Measurements from ENCODE around the gene CD47. TPM values are rescaled to one million over a fixed set of nuclear protein-coding genes. Genes with fewer than 3 reads are reported as not detected.

Gene CD47
- polyA plus RNA-seq, 1 of the 3 experiments (the other 2 are of a cell fraction), result 19.6 TPM

DNA sequence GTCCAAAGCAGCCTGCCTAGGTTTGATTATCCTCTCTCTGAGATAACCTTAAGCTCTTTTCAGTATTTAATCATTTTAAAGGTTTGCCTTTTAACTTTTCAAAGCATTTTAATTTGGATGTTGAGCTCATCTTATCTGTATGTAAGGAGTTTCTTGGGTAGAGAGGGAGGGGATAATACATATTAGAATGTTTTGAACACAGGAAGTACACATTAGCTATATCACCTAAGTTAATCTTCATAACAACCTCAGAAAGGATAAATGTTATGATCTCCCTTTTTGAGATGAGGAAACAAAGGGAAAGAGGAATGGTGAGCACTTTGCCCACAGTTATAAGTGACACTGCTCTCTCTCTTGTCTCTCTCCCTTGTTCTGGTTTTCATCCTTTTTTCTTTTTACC, 2.2 kb upstream of the CD47 start:
- ChIA-PET POLR2A (no interaction called here), CTCF (interaction anchor here (1.4 kb wide), 1 partner anchor 385 kb away, joined by 4 read pairs; no protein-coding TSS in a partner anchor)
- Histone ChIP-seq H3K27ac (ENCODE audit: low read depth in 2 of 2, low read length in 1 of 2) (no peak overlapping the region), H3K79me2 (ENCODE audit: insufficient read depth) (peaks cover 25% of the 10 kb centered on the region), H3K4me1 (ENCODE audit: control insufficient read depth in 1 of 2, insufficient read depth in 2 of 2, low read depth in 1 of 2, low read length in 1 of 2) (peaks cover 0 to 25% of the 10 kb centered on the region in 2 experiments; a peak in 2 of 4 replicates), H2AFZ (ENCODE audit: low read depth) (no peak overlapping the region), H3F3A (replicated peaks; ENCODE audit: insufficient read depth) (no peaks in the 10 kb centered on the region), H3K36me3 (replicated peaks in 1 of 2; ENCODE audit: control insufficient read depth in 1 of 2, insufficient read depth in 2 of 2, low read length in 1 of 2) (no peaks in the 10 kb centered on the region), H3K4me3 (ENCODE audit: low read depth in 2 of 2, low read length in 1 of 2) (no peak overlapping the region), H3K9me3 (no peaks in the 10 kb centered on the region), H3K9me2 (no peaks in the 10 kb centered on the region), H3K9ac (no peak overlapping the region), H4K20me1 (ENCODE audit: insufficient read depth) (no peaks in the 10 kb centered on the region), H3K4me2 (no peak overlapping the region), H3K27me3 (ENCODE audit: insufficient read depth) (no peaks in the 10 kb centered on the region)
- DNase-seq, result no peak
- TF ChIP-seq MEF2A (IDR thresholded peaks at IDR 0.05; ENCODE audit: borderline replicate concordance, low read depth) (no peak), POLR2AphosphoS5 (IDR thresholded peaks at IDR 0.05; ENCODE audit: low read depth, low read length) (no peak), FOSL2 (IDR thresholded peaks at IDR 0.05; ENCODE audit: borderline replicate concordance, low read depth) (no peak), RXRA (IDR thresholded peaks at IDR 0.05; ENCODE audit: borderline replicate concordance, low read depth) (no peak), RCOR1 (IDR thresholded peaks at IDR 0.05; ENCODE audit: low read length) (no peak), CTCF (IDR thresholded peaks at IDR 0.05) (no peak), REST (IDR thresholded peaks at IDR 0.05; ENCODE audit: low read depth, low read length) (no peak), USF1 (IDR thresholded peaks at IDR 0.05; ENCODE audit: borderline replicate concordance, low read depth) (no peak), FOXM1 (IDR thresholded peaks at IDR 0.05; ENCODE audit: low read depth) (no peak), RFX5 (IDR thresholded peaks at IDR 0.05; ENCODE audit: low read length) (no peak), NRF1 (IDR thresholded peaks at IDR 0.05; ENCODE audit: low read depth, low read length) (no peak), CHD2 (IDR thresholded peaks at IDR 0.05; ENCODE audit: low read length, partially characterized antibody) (no peak), SIN3A (IDR thresholded peaks at IDR 0.05; ENCODE audit: borderline replicate concordance, low read depth, low read length) (no peak), TAF1 (IDR thresholded peaks at IDR 0.05; ENCODE audit: borderline replicate concordance, low read depth, low read length) (no peak), USF2 (IDR thresholded peaks at IDR 0.05; ENCODE audit: borderline replicate concordance, low read depth, low read length) (no peak), GATA2 (CRISPR knock-in tag; IDR thresholded peaks at IDR 0.05) (no peak), ELF1 (IDR thresholded peaks at IDR 0.05) (no peak), RAD21 (IDR thresholded peaks at IDR 0.05; ENCODE audit: low read length) (no peak)
- TF ChIP-seq, protein P1, sequence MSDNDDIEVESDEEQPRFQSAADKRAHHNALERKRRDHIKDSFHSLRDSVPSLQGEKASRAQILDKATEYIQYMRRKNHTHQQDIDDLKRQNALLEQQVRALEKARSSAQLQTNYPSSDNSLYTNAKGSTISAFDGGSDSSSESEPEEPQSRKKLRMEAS (IDR thresholded peaks at IDR 0.05; ENCODE audit: low read depth), result no peak

All from SK-N-SH (cell line).